Calu3 (cell line): ENCODE results near the gene GABRB1. TPM values are rescaled to one million over a fixed set of nuclear protein-coding genes. Genes with fewer than 3 reads are reported as not detected.

Experiments used
- BruUV-seq: library from RNA; stranded (reverse); fragments of 400-500 nt; replicated peaks from 2 replicates; lab custom pipeline; 2021; lab: Mats Ljungman, UMichigan
- CTCF ChIA-PET: fragments of 300-600 bp; sonication (Branson Sonifier 250); formaldehyde crosslinking; loops from one replicate; lab custom pipeline; 2022; ENCODE audit warnings: antibody characterized with exemption; lab: Charles Lee
- DNase-seq: peaks from one replicate; pipeline ENCODE4 v3.0.0; 2022
- H3K27ac Mint-ChIP-seq: one replicate; pipeline ENCODE4 v1.8.0; 2022; ENCODE audit warnings: mixed read lengths; ENCODE audit not compliant: unreplicated experiment
- H3K27me3 Mint-ChIP-seq: one replicate; pipeline ENCODE4 v1.8.0; 2022; ENCODE audit warnings: mixed read lengths; ENCODE audit not compliant: unreplicated experiment
- H3K36me3 Mint-ChIP-seq: one replicate; pipeline ENCODE4 v1.8.0; 2022; ENCODE audit warnings: mild to moderate bottlenecking, moderate library complexity, mixed read lengths; ENCODE audit not compliant: insufficient read depth, unreplicated experiment
- H3K4me1 Mint-ChIP-seq: one replicate; pipeline ENCODE4 v1.8.0; 2022; ENCODE audit warnings: mild to moderate bottlenecking, low read depth, mixed read lengths; ENCODE audit not compliant: unreplicated experiment
- H3K4me3 Mint-ChIP-seq: one replicate; pipeline ENCODE4 v1.8.0; 2022; ENCODE audit warnings: mild to moderate bottlenecking, low read depth, moderate library complexity, mixed read lengths; ENCODE audit not compliant: unreplicated experiment
- H3K9me3 Mint-ChIP-seq: one replicate; pipeline ENCODE4 v1.8.0; 2022; ENCODE audit warnings: low read depth, mixed read lengths; ENCODE audit not compliant: unreplicated experiment
- CTCF ChIP-seq: fragments of 200-600 bp; IDR thresholded peaks from one replicate; pipeline ENCODE4 v1.8.0; 2022; ENCODE audit warnings: antibody characterized with exemption; ENCODE audit not compliant: unreplicated experiment
- intact Hi-C: fragments of 100-400 bp; cut with micrococcal nuclease; formaldehyde crosslinking; loops from one replicate; pipeline ENCODE4 v1.10.0; 2022; ENCODE audit not compliant: unreplicated experiment
- total RNA-seq: library from RNA; stranded (reverse); gene quantifications from 2 replicates; pipeline ENCODE4 v1.2.3, GENCODE V29; 2022

GABRB1 gene
- total RNA-seq, 1 experiment from 2014 or later = not detected

GRCh38 chr4:47425628-47426027, 394.3 kb downstream of the GABRB1 start:
- no peaks in the 10 kb centered on the region for H3K4me1 Mint-ChIP-seq
- intact Hi-C loops = no loop called here
- no TSS peak for BruUV-seq
- H3K36me3 Mint-ChIP-seq = no peaks in the 10 kb centered on the region
- peaks cover 19% of the 10 kb centered on the region for H3K27me3 Mint-ChIP-seq
- H3K9me3 Mint-ChIP-seq = peaks cover 4% of the 10 kb centered on the region
- CTCF ChIA-PET = no interaction called here
- no peak for TF ChIP-seq CTCF
- H3K4me3 Mint-ChIP-seq = no peak overlapping the region
- no peak overlapping the region for H3K27ac Mint-ChIP-seq
- DNase-seq = no peak

- no peak for DNase-seq
- intact Hi-C loops = no loop called here
- H3K4me3 Mint-ChIP-seq = no peak overlapping the region
- no peak for TF ChIP-seq CTCF
- CTCF ChIA-PET = no interaction called here
- H3K36me3 Mint-ChIP-seq = no peaks in the 10 kb centered on the region
- no TSS peak for BruUV-seq
- H3K9me3 Mint-ChIP-seq = no peaks in the 10 kb centered on the region
- H3K27me3 Mint-ChIP-seq = peaks cover 4% of the 10 kb centered on the region
- no peak overlapping the region for H3K27ac Mint-ChIP-seq
- no peaks in the 10 kb centered on the region for H3K4me1 Mint-ChIP-seq
Measured at GRCh38 chr4:47427935-47428334, 396.6 kb downstream of the GABRB1 start.

GRCh38 chr4:47432749-47433148, 401.4 kb downstream of the GABRB1 start:
- H3K36me3 Mint-ChIP-seq = no peaks in the 10 kb centered on the region
- H3K9me3 Mint-ChIP-seq = no peaks in the 10 kb centered on the region
- H3K27ac Mint-ChIP-seq = no peak overlapping the region
- no peak for TF ChIP-seq CTCF
- DNase-seq = no peak
- CTCF ChIA-PET = no interaction called here
- BruUV-seq = no TSS peak
- H3K4me3 Mint-ChIP-seq = no peak overlapping the region
- no peaks in the 10 kb centered on the region for H3K27me3 Mint-ChIP-seq
- intact Hi-C loops = no loop called here
- no peaks in the 10 kb centered on the region for H3K4me1 Mint-ChIP-seq

- CTCF ChIA-PET = no interaction called here
- intact Hi-C loops = no loop called here
- no peak for DNase-seq
- no peak for TF ChIP-seq CTCF
- Mint-ChIP-seq H3K27me3 (no peaks in the 10 kb centered on the region), H3K27ac (no peak overlapping the region), H3K9me3 (no peaks in the 10 kb centered on the region), H3K4me3 (no peak overlapping the region), H3K36me3 (no peaks in the 10 kb centered on the region), H3K4me1 (no peaks in the 10 kb centered on the region)
- no TSS peak for BruUV-seq
Measured at GRCh38 chr4:47434931-47435330, 403.6 kb downstream of the GABRB1 start.
